GM23248 (cell line): ENCODE results near the gene ZBTB18. TPM values are rescaled to one million over a fixed set of nuclear protein-coding genes. Genes with fewer than 3 reads are reported as not detected.

Experiments
- DNase-seq: peaks from one replicate; pipeline ENCODE4 v3.0.0-alpha.2; 2015
- H2AFZ ChIP-seq: fragments of 200-600 bp; sonication (generic); 2 replicates; pipeline ENCODE4 v1.6.1; 2016; ENCODE audit warnings: antibody characterized with exemption
- H3F3A ChIP-seq: fragments of 200-600 bp; sonication (generic); 2 replicates; pipeline ENCODE4 v1.6.1; 2016; ENCODE audit warnings: mild to moderate bottlenecking, antibody characterized with exemption, mixed run types; ENCODE audit not compliant: insufficient read depth
- H3K27ac ChIP-seq: fragments of 200-600 bp; sonication (generic); 2 replicates; pipeline ENCODE4 v1.5.1; 2016; ENCODE audit warnings: mild to moderate bottlenecking
- H3K27me3 ChIP-seq: fragments of 200-600 bp; sonication (generic); replicated peaks from 2 replicates; pipeline ENCODE4 v1.6.1; 2016; ENCODE audit warnings: mild to moderate bottlenecking; ENCODE audit not compliant: insufficient read depth
- H3K36me3 ChIP-seq: fragments of 200-600 bp; sonication (generic); 2 replicates; pipeline ENCODE4 v1.6.1; 2016; ENCODE audit warnings: low read depth, mild to moderate bottlenecking
- H3K4me1 ChIP-seq: fragments of 200-600 bp; sonication (generic); 2 replicates; pipeline ENCODE4 v1.6.1; 2016; ENCODE audit warnings: mild to moderate bottlenecking; ENCODE audit not compliant: insufficient read depth
- H3K4me2 ChIP-seq: fragments of 200-600 bp; sonication (generic); one replicate; pipeline ENCODE4 v1.6.1; 2016; ENCODE audit warnings: mild to moderate bottlenecking; ENCODE audit not compliant: unreplicated experiment
- H3K4me3 ChIP-seq: fragments of 200-600 bp; sonication (generic); 2 replicates; pipeline ENCODE4 v1.5.1; 2016; ENCODE audit warnings: mild to moderate bottlenecking
- H3K79me2 ChIP-seq: fragments of 200-600 bp; sonication (generic); 2 replicates; pipeline ENCODE4 v1.6.1; 2016; ENCODE audit warnings: mild to moderate bottlenecking; ENCODE audit not compliant: insufficient read depth
- H3K9ac ChIP-seq: fragments of 200-600 bp; sonication (generic); 2 replicates; pipeline ENCODE4 v1.6.1; 2016; ENCODE audit warnings: mild to moderate bottlenecking
- H3K9me2 ChIP-seq: fragments of 200-600 bp; sonication (generic); 2 replicates; pipeline ENCODE4 v1.6.1; 2016; ENCODE audit warnings: mixed run types, mild to moderate bottlenecking, moderate library complexity; ENCODE audit not compliant: insufficient read depth
- H3K9me3 ChIP-seq: fragments of 200-600 bp; sonication (generic); one replicate; pipeline ENCODE4 v1.6.1; 2017; ENCODE audit warnings: low read depth
- H4K20me1 ChIP-seq: fragments of 200-600 bp; sonication (generic); 2 replicates; pipeline ENCODE4 v1.6.0; 2016; ENCODE audit not compliant: insufficient read depth
- EZH2 ChIP-seq: fragments of 200-600 bp; sonication (generic); IDR thresholded peaks from 2 replicates; pipeline ENCODE4 v1.6.1; 2018; ENCODE audit warnings: antibody characterized with exemption, mild to moderate bottlenecking; ENCODE audit not compliant: insufficient read depth, poor library complexity, severe bottlenecking
- EZH2phosphoT487 ChIP-seq: fragments of 200-600 bp; sonication (generic); IDR thresholded peaks from 2 replicates; pipeline ENCODE4 v1.6.1; 2018; ENCODE audit warnings: antibody characterized with exemption, moderate library complexity, mild to moderate bottlenecking, low read depth; ENCODE audit not compliant: insufficient read depth
- WGBS, 2 experiments: methylation state at CpG; one replicate each; pipeline ENCODE4 v1.1.6; 2015 to 2017; ENCODE audit warnings: low lambda C conversion rate in 2 of 2, low coverage in 1 of 2; ENCODE audit errors: missing lambda C conversion rate in 2 of 2; 5-methylcytosine and 5-hydroxymethylcytosine counted together
- in situ Hi-C: fragments of 300-500 bp; cut with MboI; formaldehyde crosslinking; loops from 2 replicates; pipeline ENCODE4 v1.15.0; 2020
- polyA plus RNA-seq: library from polyadenylated mRNA; unstranded; fragments of >200 nt; fragmentation: Nextera tagmentation; extraction: Ambion mirVana; gene quantifications from 2 replicates; pipeline ENCODE4 v1.2.1, GENCODE V29; 2016
- total RNA-seq: library from RNA; depleted of rRNA; stranded (reverse); fragments of >200 nt; shearing (Covaris generic); gene quantifications from 2 replicates; pipeline ENCODE4 v1.2.3, GENCODE V29; 2014

ZBTB18 gene
- total and polyA plus RNA-seq, 2 experiments from 2014 or later: 0.25 to 9.2 TPM

GRCh38 chr1:244069326-244069898, 18.3 kb downstream of the ZBTB18 start:
- Histone ChIP-seq H3K9ac (no peak overlapping the region), H3K4me2 (no peak overlapping the region), H3K4me1 (peaks cover 21% of the 10 kb centered on the region), H4K20me1 (no peaks in the 10 kb centered on the region), H3K27me3 (peaks cover 6% of the 10 kb centered on the region; the same call in 1 of the 2 replicates), H3K36me3 (no peaks in the 10 kb centered on the region), H3K27ac (no peak overlapping the region), H2AFZ (no peak overlapping the region), H3F3A (no peaks in the 10 kb centered on the region), H3K4me3 (no peak overlapping the region), H3K9me2 (no peaks in the 10 kb centered on the region), H3K9me3 (no peaks in the 10 kb centered on the region), H3K79me2 (no peaks in the 10 kb centered on the region)
- WGBS, 2 experiments: 80 to 81% methylated on average over 8 of the region's 8 CpGs
- in situ Hi-C loops: no loop called here
- no peak for DNase-seq
- TF ChIP-seq EZH2phosphoT487: no peak
- TF ChIP-seq EZH2: no peak

- TF ChIP-seq EZH2phosphoT487 (no peak), EZH2 (no peak)
- WGBS, 2 experiments: 73 to 76% methylated on average over 19 of the region's 19 CpGs
- H3K9me2 ChIP-seq: no peaks in the 10 kb centered on the region
- no peaks in the 10 kb centered on the region for H3F3A ChIP-seq
- no peaks in the 10 kb centered on the region for H3K36me3 ChIP-seq
- H4K20me1 ChIP-seq: no peaks in the 10 kb centered on the region
- no peaks in the 10 kb centered on the region for H3K9me3 ChIP-seq
- no peaks in the 10 kb centered on the region for H3K79me2 ChIP-seq
- H3K4me3 ChIP-seq: no peak overlapping the region
- no peak overlapping the region for H2AFZ ChIP-seq
- H3K4me1 ChIP-seq: no peaks in the 10 kb centered on the region
- peaks cover 27% of the 10 kb centered on the region for H3K27me3 ChIP-seq
- in situ Hi-C loops: no loop called here
- no peak for DNase-seq
- no peak overlapping the region for H3K4me2 ChIP-seq
- H3K27ac ChIP-seq: no peak overlapping the region
- no peak overlapping the region for H3K9ac ChIP-seq
Measured at GRCh38 chr1:244074559-244075171, 23.6 kb downstream of the ZBTB18 start.

- TF ChIP-seq EZH2phosphoT487 (no peak), EZH2 (no peak)
- H4K20me1 ChIP-seq: no peaks in the 10 kb centered on the region
- no peaks in the 10 kb centered on the region for H3K36me3 ChIP-seq
- no peak for DNase-seq
- H3K9me3 ChIP-seq: no peaks in the 10 kb centered on the region
- no peak overlapping the region for H3K4me2 ChIP-seq
- no peaks in the 10 kb centered on the region for H3F3A ChIP-seq
- in situ Hi-C loops: no loop called here
- H2AFZ ChIP-seq: no peak overlapping the region
- H3K27ac ChIP-seq: no peak overlapping the region
- peaks cover 33% of the 10 kb centered on the region for H3K27me3 ChIP-seq
- H3K79me2 ChIP-seq: no peaks in the 10 kb centered on the region
- WGBS, 2 experiments: 10 to 14% methylated on average over 8 of the region's 8 CpGs
- H3K4me3 ChIP-seq: no peak overlapping the region
- H3K4me1 ChIP-seq: no peaks in the 10 kb centered on the region
- no peak overlapping the region for H3K9ac ChIP-seq
- H3K9me2 ChIP-seq: no peaks in the 10 kb centered on the region
Measured at GRCh38 chr1:244075247-244075722, 24.2 kb downstream of the ZBTB18 start.

- Histone ChIP-seq H3K9me3 (no peaks in the 10 kb centered on the region), H3K27me3 (peaks cover 41% of the 10 kb centered on the region), H3F3A (no peaks in the 10 kb centered on the region), H3K36me3 (no peaks in the 10 kb centered on the region), H4K20me1 (no peaks in the 10 kb centered on the region), H3K9me2 (no peaks in the 10 kb centered on the region), H3K4me2 (no peak overlapping the region), H3K4me3 (no peak overlapping the region), H3K9ac (no peak overlapping the region), H2AFZ (no peak overlapping the region), H3K79me2 (no peaks in the 10 kb centered on the region), H3K27ac (no peak overlapping the region), H3K4me1 (no peaks in the 10 kb centered on the region)
- WGBS, 2 experiments: 85 to 89% methylated on average over 8 of the region's 8 CpGs
- TF ChIP-seq EZH2 (no peak), EZH2phosphoT487 (no peak)
- in situ Hi-C loops: no loop called here
- DNase-seq: no peak
Measured at GRCh38 chr1:244076740-244077139, 25.7 kb downstream of the ZBTB18 start.
